NCI-H2107 treated with DMSO at 0.1 percent for 48 hours (cell line): Measurements from ENCODE around the gene KCNH8.
A peak's percentile ranks its signal among the peaks of the same experiment; 100 is the strongest.
"Not testable (repeated sequence)": the region's sequence is repeated elsewhere in the genome, so short reads cannot be mapped to it uniquely, and the experiment has no call there.

Experiments used
- DNase-seq: peaks from one replicate; lab custom pipeline; 2025; ENCODE audit not compliant: unreplicated experiment; lab: John Stamatoyannopoulos, UW

KCNH8 gene

DNA sequence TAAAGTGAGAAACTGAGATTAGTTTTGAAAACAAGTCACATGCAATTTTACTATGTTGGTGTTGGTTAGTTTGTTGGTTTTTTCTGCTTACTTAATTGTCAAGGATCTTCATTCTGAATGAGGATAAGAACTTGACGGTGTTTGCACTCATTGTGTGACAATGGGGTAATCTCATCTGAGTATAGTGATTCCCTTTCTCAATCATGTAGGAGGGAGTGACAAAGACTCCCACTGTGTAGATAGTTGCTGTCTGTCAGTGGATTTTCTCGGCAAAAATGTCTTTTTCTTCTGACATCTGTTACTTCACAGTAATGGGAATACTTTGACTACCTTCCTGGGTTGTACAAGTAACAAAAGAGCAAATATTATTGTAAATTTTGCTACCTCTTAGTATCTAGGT is 23.5 kb downstream of the KCNH8 start:
- DNase-seq: no peak

DNA sequence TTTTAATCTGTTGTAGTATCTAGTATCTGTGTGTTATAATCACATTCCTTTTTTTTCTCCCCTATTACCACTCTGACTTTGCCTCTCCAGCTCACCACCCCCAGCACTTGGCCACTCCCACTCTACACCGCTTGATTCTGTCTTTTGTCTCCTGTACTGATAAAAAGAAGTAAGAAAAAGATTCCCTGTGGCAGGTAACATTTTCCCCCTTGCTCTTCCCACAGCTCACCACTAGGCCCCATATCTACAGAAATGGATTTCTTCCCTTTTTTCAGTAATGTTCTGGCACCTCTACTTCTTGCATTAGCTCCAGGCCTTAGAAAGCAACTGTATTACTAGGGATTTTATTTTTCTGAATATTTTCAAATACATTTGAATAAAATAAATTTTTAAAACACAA is 25.6 kb downstream of the KCNH8 start:
- DNase-seq: peak; percentile 34

DNA sequence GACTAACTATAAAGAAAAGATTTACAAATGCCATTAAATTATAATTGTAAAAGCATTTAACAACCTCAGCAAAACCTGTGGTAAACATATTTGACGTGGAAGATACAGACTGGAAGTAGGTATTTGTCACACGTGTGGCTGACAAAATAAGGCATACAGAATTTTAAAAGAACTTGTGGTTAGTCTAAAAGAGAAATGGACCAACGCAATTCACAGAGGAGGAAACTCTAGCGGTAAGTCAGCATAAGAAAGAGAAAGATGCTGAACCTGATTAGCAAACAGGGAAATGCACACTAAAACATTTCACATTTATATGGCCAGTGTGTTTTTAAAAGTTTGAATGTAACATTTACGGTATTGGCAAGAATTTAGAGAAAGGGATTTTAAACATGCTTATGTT is 35.3 kb downstream of the KCNH8 start:
- no peak for DNase-seq

DNA sequence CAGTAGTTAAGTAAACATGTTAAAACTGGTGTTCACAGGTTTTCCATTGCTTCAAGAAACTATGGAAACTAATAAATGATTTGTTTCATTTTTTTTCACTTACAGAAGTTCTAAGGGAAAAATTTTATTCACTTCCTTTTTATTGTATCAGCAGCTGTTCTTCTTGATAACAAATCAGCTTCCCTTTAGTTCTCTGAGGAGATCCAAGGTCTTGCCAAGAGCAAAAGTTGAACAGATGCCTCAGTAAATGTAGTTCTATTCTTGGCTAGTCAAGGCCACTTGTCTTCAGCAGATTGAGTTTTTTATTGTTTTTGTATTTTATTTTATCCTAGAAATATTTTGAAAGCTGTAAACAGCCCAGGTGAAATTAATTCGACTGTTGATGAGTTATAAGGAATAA is 41.8 kb downstream of the KCNH8 start:
- no peak for DNase-seq

DNA sequence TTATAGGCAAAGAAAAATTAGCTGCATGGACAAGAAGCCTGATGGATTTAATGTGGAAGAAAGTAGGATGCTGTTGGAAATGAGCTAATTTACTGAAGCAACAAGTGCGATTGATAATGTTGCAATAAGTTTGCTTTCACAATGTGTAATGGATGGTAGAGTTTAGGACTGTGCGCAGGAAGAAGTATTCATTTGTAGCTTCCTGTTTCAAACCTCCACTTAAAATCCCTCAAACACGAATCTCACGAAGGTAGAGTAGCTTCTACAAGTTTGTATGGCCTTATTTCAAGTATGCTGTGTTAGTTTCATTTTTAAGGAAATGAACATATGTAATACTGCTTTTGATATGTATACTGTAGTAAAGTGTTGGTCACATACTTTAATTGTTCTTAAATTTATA is 42.3 kb downstream of the KCNH8 start:
- no peak for DNase-seq

DNA sequence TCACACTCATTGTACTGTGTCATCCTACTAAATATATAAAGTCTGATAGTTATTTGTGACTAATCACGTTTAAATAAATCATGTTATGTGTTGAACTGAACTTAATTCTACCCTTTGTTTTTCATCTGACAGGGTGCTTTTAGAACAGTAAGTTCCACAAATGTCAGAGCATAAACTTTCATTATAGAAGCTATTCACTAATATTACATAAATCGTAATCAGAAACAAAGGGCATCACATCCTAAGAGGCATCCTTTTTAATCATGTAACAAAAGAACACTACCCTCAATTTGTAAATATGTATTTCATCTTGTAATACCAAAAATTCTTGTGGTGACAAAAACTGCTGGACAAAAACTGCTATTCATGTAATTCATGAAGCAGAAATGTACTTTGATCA is 50.8 kb downstream of the KCNH8 start:
- DNase-seq: no peak

DNA sequence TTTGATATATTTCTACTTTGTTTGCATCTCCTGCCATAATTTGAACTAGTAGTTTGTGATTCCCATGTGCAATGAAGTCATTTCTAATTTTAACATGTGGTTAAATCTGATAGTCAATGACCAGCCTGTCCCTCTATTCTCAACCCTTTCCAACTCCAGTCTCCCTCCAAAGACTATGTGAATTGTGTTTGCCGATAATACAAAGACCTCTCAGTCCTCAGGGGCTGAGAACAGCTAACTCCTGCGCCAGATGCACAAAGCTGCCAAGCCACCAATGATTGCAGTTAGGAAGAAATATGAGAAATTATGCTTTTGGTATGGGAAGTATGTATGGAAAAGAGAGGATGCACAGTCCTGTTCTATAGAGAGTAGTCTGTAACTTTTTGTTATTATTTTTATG is 54.0 kb downstream of the KCNH8 start:
- DNase-seq: no peak

DNA sequence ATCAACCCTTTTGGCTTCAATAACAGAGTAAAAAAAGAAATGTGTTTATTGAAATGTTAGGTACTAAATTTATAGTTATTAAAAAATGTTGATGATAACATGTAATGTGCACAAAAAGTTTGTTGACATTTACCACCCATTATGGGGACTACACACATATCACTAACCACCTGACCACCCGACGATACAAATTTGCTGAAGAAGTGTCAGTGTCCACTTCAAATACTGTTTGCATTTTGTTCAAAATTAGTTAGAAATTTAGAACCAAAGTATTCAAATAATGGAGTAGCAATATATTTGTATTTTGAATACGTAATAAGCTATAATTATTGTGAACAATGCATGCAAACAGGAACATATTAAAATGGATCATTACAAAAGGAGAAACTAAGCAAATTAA is 54.4 kb downstream of the KCNH8 start:
- DNase-seq: no peak

DNA sequence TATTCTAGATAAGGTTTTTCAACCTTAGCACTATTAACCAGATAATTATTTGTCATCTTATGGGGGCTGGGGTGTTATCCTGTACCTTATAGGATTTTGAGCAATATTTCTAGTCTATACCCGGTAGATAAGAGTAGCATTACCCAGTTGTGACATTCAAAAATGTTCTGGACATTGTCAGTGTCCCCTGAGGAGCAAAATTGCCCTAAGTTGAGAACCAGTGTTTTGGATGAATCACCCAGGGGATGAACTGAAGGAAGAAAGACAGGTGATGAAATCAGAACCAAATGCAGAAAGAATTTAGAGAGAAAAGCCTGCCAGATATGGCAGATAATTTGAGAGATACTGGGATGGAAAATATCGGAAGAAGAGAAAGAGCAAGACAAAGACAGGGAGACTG is 58.2 kb downstream of the KCNH8 start:
- DNase-seq: no peak

DNA sequence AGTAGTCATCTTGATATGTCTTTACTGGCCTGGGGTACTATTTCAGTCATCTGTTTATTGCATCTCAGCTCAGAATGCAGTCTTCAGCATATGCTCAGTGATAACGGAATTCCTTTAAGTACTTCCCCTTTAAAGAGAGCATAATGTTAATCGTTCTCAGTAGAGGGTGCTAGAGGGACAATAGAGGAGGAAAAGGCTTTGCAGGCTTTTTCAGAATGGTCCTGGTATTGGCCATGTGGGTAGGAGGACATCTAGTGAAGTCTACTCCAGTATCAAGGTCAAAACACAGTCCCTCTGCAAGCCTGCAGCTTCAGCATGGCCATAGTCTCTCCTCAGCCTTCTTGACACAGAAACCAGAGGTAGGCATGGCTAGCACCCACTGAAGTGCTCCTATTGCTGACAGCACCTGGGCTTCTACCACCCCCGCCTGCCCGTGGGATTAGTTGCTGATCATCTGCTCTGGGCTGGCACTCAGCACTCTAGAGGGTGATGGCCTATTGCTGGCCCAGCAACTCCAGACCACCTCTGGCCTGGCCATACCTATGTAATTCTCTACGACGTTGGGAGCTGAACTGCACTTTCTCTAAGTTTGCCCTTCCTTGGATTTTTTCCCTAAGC is 65.4 kb downstream of the KCNH8 start:
- DNase-seq: peak; percentile 31

DNA sequence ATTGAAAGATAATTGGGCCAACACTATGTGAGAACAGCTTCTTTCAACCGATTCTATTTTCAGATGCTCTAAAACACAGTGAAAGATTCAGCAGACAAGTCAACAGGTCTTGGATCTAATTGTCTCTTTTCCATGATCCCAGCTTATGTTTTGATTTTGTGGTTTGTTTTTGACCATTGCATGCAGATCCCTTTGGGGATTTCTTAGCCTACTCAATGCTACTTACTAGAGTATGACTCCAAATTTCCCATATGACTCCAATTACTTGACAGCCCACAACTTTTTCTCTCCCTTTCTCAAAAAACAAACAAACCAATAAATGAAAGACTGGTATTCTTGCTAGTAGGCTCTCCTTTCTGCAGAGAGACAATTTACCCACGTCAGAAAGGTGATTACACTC is 67.1 kb downstream of the KCNH8 start:
- DNase-seq: no peak

DNA sequence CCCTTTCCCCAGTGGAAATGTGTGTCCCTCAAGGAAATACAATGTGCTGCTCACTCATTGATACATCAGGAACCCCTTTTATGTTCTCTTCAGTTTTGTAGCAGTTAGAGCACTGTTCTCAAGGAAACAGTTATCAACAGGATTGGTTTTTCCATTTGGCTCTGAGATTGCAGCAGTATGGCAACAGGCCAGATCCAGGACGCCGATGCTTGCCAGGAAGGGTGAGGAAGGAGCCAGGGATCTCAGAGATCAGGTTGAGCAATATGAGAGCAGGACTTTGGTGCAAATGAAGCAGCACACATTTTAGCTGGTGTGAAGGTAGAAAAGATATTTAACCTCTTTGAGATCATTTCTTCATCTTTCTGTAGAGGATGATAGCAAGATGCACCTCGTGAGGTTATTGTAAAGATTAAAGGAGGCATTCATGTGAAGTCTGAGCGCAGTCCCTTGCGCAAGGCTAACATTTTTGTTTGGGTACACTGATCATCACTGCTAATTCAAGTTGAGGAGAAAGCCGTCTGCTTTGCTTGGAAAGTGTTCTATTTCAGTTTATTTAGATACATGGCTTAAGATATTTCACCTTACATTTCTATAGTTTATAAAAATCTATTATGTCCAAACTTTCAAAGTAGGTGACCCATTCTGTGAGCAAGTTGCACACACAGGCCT is 68.5 kb downstream of the KCNH8 start:
- no peak for DNase-seq

DNA sequence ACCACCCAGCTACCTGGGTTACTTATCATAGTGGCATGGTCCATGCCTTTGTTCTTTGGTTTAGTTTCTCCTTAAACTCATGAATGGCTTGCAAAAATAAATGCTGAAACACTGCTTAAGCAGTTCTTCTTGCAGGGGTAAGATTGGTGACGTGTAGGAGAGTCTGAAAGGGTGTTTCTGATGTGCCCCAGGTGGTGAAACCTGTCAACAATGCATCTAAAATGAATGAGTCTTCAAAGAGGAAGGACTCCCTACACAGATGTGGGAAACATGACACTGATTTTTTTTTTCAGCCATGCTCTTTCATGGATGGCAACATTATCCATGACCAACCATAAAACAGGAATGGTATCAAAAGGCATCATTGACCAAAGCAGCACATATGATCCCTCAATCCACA is 72.0 kb downstream of the KCNH8 start:
- DNase-seq: no peak

DNA sequence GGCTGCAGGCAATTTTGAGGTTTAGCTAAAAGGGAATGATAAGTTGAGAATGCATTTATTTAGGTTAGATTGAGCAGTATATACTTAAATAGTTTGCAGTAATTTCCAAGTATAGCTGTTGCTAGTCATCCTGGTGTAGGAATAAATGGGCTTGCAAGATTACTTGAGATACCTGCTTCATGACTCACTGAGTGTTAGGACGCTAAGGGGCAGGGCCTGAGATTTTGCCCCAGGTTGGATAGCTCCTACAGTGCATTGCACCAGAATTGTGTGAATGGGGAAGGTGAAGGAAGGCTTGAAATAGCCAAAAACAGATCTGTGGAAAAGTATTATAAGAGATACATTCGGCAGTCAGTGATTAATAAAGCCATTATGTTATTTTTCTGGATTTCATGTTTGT is 72.8 kb downstream of the KCNH8 start:
- DNase-seq: no peak

DNA sequence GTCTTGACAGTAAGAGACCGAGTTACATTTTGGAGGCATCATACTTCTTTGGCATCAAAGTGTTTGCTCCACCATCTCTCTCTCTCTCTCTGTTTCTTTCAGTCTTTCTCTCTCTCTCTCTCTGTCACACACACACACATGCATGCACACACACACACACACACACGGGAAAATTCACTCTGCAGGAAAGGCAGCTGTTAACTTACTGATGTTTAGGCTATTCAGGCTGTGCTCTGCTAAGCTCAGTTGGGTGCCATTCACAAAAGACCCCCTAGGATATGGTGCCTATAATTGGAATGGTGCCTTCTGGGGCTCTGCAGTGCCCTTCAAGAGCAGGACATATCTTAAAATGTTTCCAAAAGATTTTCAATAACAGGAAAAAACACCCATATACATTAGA is 78.2 kb downstream of the KCNH8 start:
- DNase-seq: no peak

DNA sequence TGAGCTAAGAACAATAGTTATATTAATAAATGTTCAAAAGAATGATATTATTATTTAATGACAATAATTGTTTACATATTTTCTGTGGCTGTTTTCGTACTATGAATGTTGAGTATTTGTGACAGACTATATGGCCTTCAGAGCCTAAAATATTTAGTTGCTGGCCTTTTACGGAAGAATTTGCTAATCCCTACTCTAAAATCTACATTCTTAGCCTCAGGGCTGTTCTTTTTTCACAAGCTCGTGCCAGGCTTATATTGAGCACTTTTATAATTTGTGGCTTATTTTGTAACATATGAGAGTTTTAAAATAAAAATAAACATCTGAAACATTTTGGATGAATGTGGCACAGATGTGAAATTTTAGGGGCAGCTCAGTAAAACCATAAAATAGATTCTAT is 79.9 kb downstream of the KCNH8 start:
- no peak for DNase-seq

DNA sequence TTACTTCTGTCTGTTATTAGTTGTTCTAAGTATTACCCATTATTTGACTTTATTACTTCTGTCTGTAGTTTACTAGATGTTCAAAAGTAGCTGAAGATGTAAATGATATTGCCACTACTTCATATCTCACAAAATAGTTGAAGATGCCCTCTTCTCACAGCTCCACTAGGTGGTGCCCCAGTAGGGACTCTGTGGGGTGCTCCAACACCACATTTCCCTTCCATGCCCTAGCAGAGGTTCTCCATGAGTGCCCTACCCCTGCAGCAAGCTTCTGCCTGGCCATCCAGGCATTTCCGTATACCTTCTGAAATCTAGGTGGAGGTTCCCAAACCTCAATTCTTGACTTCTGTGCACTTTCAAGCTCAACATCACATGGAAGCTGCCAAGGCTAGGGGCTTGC is 80.8 kb downstream of the KCNH8 start:
- DNase-seq: no peak

DNA sequence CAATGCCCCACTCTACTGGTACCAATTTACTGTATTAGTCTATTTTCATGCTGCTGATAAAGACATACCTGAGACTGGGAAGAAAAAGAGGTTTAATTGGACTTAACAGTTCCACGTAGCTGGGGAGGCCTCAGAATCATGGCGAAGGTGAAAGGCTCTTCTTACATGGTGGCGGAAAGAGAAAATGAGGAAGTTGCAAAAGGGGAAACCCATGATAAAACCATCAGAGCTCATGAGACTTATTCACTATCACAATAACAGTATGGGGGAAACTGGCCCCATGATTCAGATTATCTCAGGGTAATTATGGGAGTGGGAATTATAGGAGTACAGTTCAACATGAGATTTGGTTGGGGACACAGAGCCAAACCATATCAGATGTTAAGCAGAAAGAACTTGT is 81.6 kb downstream of the KCNH8 start:
- not testable (repeated sequence) for DNase-seq

DNA sequence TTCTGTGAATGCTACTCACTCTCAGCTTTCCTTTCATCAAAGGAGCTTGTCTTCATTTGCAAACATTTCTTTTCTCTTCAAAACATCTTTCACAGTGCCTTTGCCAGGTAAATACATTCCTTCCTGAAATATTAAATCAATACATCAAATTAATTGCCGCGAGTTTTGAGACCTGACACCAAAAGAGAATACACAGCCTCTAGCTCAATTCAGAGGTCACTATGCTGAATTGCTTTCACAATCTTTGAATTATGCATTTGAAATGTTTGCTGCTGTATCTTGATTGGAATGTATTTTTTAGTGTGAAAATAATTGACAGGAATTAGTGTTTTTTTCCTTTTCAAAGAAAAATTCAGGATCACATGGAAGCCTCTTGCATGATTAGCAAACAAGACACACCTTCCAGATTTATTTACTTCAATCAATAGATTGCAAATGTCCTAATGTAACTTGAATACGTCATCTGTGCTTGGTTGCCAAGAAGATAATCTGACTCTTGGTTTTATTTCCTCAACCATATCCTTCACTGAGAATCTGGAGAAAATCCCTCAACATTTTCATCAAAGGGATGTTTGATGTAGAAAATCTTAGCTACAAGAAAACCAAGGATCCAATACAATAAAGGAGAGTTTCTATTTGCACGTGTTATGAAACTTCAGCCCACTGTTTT is 83.6 kb downstream of the KCNH8 start:
- no peak for DNase-seq

DNA sequence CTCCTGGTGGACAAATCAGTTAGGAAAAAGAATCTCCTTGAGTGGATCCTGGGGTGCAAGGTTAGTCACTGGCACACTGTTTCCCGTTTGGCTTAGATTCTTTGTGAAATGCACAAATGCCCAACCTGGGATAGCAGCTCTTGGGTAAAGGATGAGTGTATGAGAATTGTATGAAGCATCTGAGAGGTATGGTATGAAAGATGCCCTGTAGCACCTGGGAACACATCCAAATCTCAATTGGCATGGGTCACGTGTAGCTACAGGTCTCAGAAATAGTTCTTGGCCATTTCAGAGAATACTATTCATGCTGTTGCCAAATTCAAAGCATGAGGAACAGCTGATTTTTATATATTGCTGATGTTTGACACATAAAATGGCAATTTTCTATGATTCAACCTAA is 84.3 kb downstream of the KCNH8 start:
- DNase-seq: no peak

DNA sequence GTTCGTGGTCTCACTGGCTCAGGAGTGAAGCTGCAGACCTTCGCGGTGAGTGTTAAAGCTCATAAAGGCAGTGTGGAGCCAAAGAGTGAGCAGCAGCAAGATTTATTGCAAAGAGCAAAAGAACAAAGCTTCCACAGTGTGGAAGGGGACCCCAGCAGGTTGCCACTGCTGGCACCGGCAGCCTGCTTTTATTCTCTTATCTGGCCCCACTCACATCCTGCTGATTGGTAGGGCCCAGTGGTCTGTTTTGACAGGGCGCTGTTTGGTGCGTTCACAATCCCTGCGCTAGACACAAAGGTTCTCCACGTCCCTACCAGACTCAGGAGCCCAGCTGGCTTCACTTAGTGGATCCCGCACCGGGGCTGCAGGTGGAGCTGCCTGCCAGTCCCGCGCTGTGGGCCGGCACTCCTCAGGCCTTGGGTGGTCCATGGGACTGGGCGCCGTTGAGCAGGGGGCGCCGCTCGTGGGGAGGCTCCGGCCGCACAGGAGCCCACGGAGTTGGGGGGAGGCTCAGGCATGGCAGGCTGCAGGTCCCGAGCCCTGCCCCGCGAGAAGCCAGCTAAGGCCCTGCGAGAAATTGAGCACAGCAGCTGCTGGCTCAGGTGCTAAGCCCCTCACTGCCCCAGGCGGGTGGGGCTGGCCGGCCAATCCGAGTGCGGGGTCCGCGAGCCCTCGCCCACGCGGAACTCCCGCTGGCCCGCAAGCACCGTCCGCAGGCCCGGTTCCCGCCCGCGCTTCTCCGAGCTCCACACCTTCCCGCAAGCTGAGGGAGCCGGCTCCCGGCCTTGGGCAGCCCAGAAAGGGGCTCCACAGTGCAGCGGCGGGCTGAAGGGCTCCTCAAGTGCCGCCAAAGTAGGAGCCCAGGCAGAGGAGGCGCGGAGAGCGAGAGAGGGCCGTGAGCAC is 85.8 kb downstream of the KCNH8 start:
- DNase-seq: not testable (repeated sequence)

DNA sequence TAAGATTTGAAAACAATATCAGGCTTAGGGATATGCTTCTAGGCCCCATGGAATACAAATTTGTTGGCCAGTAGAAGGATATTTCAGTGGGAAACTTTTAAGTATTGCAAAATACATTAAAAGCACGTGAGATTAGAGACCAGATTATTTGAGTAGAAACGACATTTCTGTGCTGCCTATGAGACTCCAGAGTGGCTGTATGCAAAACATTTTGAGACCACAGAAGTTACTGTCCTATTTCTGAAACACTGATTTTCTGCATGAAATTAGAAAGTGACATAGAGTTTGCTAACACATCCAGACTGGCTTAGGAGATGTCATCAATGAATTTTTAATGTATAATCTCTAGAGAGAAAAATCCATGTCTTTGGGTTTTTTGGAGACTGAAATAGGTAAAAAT is 99.8 kb downstream of the KCNH8 start:
- DNase-seq: no peak
